Stimulated activated CD8-positive, alpha-beta memory T cell treated with anti-CD3 and anti-CD28 coated beads, Interleukin-4, amount 100 ng/mL, for 1 hour (primary cell): ENCODE data around the gene KRT8.
"Not testable (repeated sequence)": the region's sequence is repeated elsewhere in the genome, so short reads cannot be mapped to it uniquely, and the experiment has no call there.

Experiments used
- DNase-seq, 2 donors: peaks; one replicate each; pipeline ENCODE4 v3.0.0-alpha.2; 2020; ENCODE audit warnings: low read depth in 2 of 2, low spot score in 1 of 2

The KRT8 gene

GRCh38 chr12:52904509-52905300 is at the start of gene KRT8:
KRT8 (minus strand) TSS chr12:52905076; CDS start chr12:52904981, 95 bp downstream.
- DNase-seq = not testable (repeated sequence)

GRCh38 chr12:52953181-52953841 is 48.4 kb upstream of the KRT8 start:
- no peak for DNase-seq

DNA sequence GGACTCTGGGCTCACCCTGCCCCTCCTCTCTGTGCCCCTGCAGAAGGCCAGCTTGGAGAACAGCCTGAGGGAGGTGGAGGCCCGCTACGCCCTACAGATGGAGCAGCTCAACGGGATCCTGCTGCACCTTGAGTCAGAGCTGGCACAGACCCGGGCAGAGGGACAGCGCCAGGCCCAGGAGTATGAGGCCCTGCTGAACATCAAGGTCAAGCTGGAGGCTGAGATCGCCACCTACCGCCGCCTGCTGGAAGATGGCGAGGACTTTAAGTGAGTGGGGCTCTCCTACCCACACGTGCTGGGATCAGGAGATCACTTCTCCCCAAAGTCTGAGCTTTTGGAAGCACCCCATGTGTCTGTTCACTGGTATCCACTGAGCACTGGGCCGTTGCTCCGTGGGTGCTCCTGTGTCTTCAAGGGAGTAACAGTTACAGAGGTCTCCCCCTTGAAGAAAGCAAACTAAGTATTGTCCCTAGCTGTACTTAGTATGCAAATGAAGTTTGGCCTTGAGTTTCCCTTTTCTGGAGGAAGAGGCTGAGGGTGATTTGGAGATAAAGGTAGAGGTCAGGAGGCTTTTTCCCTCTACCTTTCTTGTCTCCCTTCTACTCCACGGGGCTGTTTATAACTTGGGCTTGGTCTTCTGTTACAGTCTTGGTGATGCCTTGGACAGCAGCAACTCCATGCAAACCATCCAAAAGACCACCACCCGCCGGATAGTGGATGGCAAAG is 47.4 kb upstream of the KRT8 start:
- no peak for DNase-seq

DNA sequence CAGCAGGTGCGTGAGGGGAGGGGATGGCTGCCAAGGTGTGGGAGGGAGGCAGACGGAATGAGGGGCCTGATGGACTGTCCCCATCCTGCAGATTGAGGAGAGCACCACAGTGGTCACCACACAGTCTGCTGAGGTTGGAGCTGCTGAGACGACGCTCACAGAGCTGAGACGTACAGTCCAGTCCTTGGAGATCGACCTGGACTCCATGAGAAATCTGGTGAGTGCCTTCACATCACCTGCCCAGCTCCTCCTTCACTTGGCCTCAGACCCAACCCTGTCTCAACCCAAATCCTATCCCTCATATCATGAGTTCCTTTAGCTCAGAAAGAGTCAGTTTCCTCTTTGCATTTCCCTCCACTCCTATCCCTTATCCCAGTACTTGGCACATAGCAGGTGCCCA is 46.8 kb upstream of the KRT8 start:
- no peak for DNase-seq

DNA sequence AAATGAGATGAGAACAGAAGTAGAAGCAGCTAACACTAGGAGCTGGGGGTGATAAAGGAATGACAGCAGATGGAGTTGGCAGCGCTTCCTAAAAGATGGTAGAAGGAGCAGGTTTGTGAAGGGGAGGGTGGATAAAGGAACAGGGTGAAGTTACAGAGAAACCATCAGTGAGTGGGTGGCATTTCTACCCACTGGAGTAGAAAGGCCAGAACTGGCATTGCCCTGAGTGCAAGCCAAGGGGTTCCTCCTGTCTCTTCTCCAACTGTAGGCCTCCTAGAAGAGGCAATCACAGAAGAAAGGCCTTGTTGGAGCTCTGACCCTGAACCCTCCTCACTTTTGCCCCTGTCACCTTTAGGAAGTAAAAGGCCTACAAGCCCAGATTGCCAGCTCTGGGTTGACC is 46.2 kb upstream of the KRT8 start:
- no peak for DNase-seq

DNA sequence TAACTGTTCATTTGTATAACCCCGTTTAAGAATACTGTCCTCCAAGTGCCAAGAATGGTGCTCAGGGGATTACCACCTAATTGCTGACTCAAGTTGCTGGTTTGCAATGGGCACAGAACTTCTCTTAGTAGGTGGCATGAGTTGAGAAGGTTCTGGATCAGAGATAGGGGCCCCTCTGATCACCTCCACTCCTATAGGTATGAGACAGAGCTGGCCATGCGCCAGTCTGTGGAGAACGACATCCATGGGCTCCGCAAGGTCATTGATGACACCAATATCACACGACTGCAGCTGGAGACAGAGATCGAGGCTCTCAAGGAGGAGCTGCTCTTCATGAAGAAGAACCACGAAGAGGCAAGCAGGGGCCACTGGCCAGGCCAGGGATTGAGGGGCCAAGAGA is 45.7 kb upstream of the KRT8 start:
- no peak for DNase-seq

- DNase-seq = no peak
Measured at GRCh38 chr12:52949413-52950331, 44.8 kb upstream of the KRT8 start.

DNA sequence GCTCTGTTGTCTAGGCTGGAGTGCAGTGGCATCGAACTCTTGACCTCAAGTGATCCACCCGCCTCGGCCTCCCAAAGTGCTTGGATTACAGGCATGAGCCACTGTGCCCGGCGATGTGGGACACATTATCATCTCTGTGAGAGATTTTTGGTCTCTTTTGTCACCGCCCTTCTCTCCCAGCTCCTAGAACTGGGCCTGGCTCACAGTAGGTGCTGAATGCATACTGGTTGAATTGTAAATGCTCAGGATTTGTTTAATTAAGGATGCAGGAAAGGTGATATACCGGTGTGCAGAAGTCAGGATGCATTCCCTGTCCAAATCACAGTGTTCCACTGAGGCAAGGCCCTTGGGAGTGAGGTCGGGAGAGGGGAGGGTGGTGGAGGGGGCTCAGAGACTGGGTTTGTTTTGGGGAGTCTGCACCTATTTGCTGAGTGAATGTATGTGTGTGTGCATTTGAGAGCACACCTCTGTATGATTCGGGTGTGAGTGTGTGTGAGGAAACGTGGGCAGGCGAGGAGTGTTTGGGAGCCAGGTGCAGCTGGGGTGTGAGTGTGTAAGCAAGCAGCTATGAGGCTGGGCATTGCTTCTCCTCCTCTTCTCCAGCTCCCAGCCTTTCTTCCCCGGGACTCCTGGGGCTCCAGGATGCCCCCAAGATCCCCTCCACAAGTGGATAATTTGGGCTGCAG is 43.0 kb upstream of the KRT8 start:
- no peak for DNase-seq

DNA sequence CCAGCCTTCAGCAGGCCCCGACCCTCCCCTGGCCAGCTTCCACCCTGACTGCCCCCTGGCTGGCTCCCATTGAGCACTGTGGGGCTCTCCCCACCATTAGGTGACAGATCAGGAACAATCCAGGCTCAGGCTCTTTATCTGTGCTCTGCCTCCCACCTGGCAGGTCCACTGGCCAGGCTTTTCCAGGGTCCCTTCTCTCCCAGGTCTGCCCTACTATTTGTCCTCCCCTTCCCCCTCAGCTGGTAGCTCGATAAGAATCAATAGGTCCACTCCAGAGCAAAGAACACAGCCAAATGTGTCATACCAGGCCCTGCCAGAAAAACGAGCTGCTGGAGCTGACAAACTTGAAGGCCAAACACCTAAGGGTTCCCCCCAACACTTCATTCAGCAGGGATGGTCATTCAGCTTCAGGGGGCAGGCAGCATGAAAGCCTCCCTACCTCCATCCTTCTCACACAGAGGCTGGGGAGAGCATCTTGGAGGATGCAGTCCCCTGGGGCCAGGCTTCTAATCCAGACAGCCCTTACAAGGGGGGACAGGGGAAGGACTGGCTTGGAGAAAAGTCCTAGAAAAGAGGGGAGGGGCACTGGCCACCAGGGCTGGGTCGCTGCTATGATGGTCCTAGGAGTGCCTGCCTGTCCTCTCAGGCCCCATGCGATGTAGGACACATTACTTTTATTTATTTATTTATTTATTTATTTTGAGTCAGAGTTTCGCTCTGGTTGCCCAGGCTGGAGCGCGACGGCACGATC is 42.1 kb upstream of the KRT8 start:
- DNase-seq = no peak

DNA sequence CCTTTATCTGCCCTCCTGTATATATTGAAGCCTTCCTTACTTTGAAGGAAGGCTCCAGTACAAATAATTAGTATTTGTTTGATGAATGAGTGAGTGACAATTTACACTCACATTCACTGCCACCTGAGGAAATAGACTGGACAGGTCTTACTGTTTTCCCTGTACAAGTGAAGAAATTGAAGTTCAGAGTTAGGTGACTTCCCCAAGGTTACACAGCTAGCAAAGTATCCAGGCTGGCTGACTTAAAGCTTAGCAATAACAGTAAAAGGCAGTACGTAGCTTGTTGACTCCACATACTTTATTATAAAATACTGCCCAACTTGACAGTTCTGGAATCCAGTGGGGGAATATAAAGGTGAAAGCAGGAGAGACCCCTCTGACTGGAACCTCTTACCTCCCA is 41.5 kb upstream of the KRT8 start:
- DNase-seq = no peak

- no peak for DNase-seq
Measured at GRCh38 chr12:52945389-52946232, 40.7 kb upstream of the KRT8 start.

GRCh38 chr12:52944683-52945388 is 40.0 kb upstream of the KRT8 start:
- no peak for DNase-seq

DNA sequence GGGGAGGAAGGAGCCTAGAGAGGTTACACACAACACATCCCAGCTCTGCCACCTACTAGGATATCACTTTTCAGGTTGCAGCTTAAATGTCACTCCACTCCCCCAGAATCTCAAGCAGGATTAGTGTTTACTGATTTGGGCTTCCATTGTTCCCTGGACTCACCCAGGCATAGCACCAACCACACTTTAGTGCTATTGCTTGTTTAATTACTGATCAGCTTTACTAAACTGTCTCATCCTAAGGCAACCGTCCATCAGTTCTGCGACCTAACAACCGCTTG is 38.0 kb upstream of the KRT8 start:
- no peak for DNase-seq

DNA sequence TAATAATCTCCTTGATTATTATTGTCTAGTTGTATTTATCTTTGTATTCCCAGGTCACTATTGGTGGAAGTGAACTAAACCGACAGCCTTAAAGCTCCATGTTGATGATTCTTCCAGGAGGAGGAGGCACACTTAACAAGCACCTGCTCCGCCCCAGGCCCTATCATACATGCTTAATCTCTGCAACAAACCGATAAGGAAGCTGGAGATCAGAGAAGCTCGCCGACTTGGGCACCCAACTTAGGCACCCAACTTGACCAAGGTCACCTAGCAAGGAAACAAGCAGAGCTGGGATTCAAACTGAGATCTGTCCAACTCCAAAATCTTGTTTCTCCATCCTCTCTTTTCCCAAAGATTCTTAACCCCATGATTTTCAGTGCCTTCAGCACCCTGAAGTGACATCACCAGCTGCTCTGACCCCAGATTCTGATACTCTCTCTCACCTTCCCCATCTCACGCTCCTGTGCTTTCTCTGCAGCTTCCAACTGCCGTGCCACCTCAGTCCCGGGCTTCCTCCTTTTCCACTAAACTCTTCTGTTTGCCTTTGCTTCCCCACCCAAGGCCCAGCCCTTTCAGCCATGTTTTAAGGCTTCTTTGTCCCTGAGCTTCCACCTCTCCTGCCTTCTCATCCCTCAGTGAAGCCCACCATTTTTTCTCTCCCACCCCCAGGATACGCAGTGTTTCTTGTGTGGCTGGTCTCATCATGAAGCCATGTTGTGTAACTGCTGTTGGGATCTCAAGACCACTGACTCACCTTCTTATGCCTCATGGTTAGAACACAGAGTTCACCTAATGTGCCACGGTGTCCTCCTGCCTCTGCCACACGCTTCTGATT is 37.4 kb upstream of the KRT8 start:
- no peak for DNase-seq

DNA sequence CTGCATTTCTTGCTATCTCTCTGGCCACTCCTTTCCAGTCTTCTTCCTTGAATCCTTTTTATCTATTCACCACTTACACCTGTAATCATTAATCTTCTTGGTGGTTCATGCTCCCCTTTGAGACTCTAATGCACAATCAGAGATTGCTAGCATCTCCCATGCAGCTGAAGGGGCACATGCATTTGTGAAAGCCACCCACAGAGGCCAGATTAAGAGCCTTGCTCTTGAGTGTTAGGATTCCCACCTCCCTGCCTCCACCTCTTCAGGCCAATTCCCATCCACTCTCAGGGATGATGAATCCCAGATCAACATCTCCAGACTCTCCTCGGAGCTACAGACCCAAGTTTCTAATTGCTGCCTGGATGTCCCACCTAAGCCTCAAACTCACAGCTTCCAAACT is 24.7 kb upstream of the KRT8 start:
- DNase-seq = no peak

DNA sequence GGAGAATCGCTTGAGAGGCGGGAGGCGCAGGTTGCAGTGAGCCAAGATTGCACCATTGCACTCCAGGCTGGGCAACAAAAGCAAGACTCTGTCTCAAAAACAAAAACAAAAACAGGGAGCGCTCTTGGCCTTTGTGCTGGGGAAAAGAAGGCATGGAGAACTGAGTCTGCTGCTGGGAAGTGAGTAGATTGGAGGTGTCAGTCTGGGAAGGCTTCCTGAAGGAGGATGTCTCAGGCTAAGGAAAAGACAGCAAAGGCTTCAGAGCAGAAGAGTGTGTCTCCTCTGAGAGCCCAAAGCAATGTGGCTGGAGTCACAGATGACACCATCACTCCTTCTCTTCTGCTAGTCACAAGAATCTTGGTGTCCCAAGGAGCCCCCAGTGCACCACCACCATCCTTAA is 23.1 kb upstream of the KRT8 start:
- no peak for DNase-seq

GRCh38 chr12:52926596-52927234 is 21.8 kb upstream of the KRT8 start:
- DNase-seq = no peak
